HG03135 (cell line): ENCODE results near the gene NXF1.

Source experiments
- ATAC-seq: cut with Tn5 transposase; IDR thresholded peaks from one replicate; pipeline ENCODE4 v1.9.1; 2021; ENCODE audit warnings: mild to moderate bottlenecking, moderate library complexity; ENCODE audit not compliant: unreplicated experiment

NXF1 gene

GRCh38 chr11:62747475-62748160 is 57.6 kb downstream of the NXF1 start:
- ATAC-seq: no peak
